Measurements from ENCODE around the gene COL28A1.
A peak's percentile ranks its signal among the peaks of the same experiment; 100 is the strongest.
"Not testable (repeated sequence)": the region's sequence is repeated elsewhere in the genome, so short reads cannot be mapped to it uniquely, and the experiment has no call there.

Gene COL28A1

GRCh38 chr7:7535691-7536090, at the start of gene COL28A1:
COL28A1 (minus strand) TSS chr7:7535873; CDS start chr7:7532875, 2,998 bp downstream.
- no peak for DNase-seq

DNA sequence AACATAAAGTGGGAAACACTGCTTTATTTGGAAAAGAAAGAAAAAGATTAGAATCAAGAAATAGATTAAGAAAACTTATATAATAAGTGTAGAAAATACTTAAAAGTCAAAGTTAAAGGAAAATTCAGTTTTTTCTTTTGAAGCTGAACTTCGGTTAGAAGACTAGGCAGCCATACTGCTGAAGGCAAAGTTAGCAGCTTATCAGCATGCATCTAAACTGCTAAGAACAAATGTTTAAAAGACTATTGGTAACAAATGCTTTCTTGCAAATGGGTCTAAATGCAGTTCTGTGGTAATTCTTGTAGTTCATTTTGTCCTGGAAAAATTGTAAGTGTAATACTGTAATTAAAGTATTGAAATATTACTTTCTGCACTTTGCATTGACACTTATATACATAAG, 49.0 kb upstream of the COL28A1 start:
- no peak for DNase-seq

DNA sequence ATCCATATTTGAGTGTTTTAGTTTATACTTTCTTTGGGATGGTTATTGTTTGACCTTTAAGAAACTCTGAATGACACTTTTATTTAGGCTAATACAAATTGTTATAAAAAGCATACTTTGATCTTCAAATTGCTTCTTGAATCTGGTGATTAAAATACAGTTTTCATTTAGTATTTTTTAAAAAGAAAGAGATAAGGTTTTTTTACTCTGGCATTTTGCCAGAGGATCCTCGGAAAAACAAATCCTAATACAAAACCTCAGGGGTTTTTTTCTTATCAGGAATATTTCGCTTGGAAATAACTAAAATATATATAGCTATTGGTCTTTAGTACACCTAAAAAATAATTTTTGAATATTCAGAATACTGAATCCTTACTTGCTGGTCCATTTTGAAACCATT, 48.1 kb upstream of the COL28A1 start:
- DNase-seq, result no peak

- DNase-seq, result no peak
These were observed 46.9 kb upstream of the COL28A1 start for GRCh38 chr7:7582596-7582995.

- no peak for DNase-seq
These were observed 46.0 kb upstream of the COL28A1 start for GRCh38 chr7:7581531-7582179.

DNA sequence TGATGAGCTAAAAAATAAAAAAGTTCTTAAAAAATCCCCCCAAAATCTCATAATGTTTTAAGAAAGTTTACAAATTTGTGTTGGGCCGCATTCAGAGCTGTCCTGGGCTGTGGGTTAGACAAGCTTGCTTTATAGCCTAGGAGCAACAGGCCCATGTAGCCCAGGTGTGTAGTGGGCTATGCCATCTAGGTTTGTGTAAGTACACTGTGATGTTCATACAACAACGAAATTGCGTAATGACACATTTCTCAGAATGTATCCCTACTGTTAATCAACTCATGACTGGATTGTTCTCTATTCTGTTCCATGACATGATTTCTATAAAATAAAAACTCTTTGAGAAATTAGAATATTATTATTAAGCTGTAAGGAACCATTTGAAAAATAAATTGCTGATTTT, 44.0 kb upstream of the COL28A1 start:
- no peak for DNase-seq

DNA sequence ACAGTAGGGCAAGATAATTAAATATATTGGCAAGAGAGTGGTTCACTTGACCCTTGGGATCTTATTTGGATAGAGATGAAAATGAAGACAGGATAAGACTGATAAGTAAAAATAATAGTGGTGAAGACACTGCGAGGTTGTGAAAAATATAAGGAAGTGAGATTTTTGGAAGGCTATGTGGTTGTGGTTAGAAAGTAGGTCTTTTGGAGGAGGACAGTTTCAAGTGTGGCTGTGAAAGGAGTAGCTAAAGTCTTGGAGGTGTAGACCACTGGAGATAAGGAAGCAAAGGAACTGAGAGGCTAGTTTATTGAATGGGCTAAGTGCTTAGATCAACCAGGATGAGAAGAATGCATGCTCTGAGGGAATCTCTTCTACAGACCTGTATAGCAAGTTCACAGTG, 42.2 kb upstream of the COL28A1 start:
- DNase-seq, result peak; percentile 38 to 61

GRCh38 chr7:7576344-7576743, 40.7 kb upstream of the COL28A1 start:
- DNase-seq, result no peak

GRCh38 chr7:7573701-7574100, 38.0 kb upstream of the COL28A1 start:
- no peak for DNase-seq

DNA sequence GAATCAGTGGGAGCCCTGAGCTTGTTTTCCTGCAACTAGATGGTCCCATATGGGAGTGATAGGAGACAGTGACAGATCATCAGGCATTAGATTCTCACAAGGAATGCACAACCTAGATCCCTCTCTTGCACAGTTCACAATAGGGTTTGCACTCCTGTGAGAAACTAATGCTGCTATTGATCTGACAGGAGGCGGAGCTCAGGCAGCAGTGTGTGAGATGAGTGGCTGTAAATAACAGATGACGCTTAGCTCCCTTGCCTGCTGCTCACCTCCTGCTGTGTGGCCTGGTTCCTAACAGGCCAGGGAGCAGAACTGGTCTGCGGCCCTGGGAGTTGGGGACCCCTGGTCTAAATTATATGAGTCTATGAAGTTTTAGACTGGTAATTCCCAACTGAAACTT, 34.9 kb upstream of the COL28A1 start:
- no peak for DNase-seq

DNA sequence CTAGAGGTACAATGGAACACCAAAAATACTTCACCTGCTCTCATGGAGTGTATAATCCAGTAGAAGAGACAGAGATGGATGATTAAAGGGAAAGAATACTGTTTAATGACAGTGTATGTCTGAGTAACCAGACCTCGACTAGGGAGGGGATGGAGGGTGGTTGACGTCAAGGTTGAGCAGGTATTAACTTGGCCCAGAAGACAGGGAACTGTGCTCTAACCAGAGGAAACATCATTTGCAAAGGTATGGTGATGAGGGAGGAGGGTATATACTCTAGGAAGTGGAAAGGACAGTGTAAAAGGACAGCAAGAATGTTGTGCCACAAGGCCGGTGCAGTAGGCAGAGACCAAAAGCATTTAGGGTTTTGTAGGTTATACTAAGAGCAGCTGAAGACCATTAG, 33.9 kb upstream of the COL28A1 start:
- DNase-seq, result no peak

DNA sequence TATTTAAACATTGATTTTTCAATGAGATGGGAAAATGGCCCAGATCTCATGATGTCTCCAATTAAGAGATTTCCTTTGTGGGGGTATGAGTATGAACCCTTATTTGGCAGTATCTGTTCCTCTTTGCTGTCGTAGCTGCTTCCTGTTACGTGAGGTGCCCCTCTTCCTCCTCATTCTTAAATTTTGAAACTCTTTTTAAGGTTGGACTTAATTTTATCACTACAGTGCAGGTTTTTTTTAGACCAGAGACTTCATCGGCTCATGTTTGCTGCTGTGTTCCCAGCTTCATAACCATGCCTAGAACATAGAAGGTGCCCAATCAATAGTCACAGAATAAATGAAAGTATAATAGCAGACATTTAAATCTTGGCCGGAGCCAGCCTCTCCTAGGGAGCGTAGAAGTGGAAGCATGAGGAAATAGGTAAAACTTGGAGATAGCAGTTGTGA, 33.4 kb upstream of the COL28A1 start:
- DNase-seq, result peak; percentile 10

DNA sequence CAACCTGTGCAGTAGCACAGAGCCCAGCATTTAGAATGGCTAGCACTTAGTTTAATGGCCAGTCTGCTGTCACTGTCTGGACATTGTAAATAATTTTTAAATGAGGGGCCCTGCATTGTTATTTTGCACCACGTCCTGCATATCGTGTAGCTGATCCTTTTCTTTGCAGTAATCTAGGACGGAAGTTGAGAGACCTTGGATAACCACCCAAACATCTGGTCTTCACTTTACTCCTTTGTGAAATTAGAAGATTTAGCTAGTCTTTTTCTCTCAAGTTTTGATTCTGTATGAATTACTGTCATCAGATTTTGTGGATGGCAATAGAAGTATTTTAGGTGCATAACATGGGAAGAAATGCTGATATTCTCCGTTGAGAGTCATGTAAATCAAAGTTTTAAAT, 32.9 kb upstream of the COL28A1 start:
- DNase-seq, result no peak

GRCh38 chr7:7567898-7568531, 32.3 kb upstream of the COL28A1 start:
- no peak for DNase-seq

GRCh38 chr7:7566651-7567611, 31.3 kb upstream of the COL28A1 start, which contains the start of gene MIOS:
MIOS (plus strand) TSS chr7:7566884; CDS start chr7:7572476, 5,592 bp downstream.
- peak; percentile 1 to 15 for DNase-seq

- no peak for DNase-seq
These were observed 30.3 kb upstream of the COL28A1 start for GRCh38 chr7:7565746-7566650.

GRCh38 chr7:7565018-7565680, 29.5 kb upstream of the COL28A1 start:
- DNase-seq, result no peak

DNA sequence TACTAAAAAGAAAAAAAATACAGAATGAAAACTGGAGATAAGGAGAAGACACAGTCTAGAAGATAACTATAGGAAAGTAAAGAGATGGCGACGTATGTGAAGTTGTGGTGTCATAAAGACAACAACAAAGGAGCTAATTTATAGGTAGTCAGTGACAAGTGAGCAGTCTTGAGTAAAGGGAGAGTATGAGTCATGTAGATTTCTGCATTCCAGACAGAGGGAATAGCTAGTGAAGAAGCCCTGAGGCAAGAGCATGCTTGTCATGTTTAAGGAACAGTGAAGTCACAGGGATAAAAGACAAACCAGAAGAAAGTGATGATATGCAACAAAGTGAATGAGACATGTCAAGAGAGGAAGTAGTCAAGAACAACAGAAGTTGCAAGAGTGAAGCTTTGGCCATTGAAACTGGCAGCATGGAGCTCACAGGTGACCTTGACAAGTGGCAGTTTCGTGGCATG, 28.7 kb upstream of the COL28A1 start:
- DNase-seq, result no peak

- DNase-seq, result no peak
These were observed 28.1 kb upstream of the COL28A1 start for GRCh38 chr7:7563813-7564212.

DNA sequence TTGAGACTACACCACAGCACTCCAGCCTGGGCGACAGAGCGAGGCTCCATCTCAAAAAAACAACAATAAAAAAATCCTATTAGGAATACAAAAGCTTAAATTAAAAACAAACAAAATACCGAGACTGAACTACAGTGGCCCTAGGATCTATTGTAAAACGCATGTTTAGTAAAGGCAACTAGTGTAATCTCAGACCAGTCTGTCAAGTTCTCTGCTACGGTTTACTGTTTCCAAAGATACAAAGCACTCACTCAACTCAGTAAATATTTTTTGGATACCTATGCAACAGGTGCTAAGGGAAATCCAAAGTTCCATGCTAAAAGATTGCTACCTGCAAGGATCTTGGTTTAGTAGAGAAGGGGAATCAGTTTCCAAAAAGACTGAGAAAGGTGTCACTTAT, 27.6 kb upstream of the COL28A1 start:
- no peak for DNase-seq

- no peak for DNase-seq
These were observed 27.1 kb upstream of the COL28A1 start for GRCh38 chr7:7562736-7563135.

DNA sequence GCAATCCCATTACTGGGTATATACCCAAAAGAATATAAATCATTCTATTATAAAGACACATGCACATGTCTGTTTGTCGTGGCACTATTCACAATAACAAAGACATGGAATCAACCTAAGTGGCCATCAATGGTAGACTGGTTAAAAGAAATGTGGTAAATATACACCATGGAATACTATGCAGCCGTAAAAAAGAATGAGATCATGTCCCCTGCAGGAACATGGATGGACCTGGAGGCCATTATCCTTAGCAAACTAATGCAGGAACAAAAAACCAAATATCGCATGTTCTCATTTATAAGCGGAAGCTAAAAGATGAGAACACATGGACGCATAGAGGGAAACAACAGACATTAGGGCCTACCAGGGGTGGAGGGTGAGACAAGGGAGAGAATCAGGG, 25.9 kb upstream of the COL28A1 start:
- DNase-seq, result not testable (repeated sequence)

All from Kasumi-1 (cell line).